ENCODE results near the gene CNN3.
A peak's percentile ranks its signal among the peaks of the same experiment; 100 is the strongest.

CNN3 gene

GRCh38 chr1:94951509-94952208 is 24.7 kb upstream of the CNN3 start:
- no peak for DNase-seq (ENCODE audit: low read depth, low spot score)
- ChIA-PET CTCF (interaction anchor here (0.7 kb wide), 1 partner anchor 8 kb away, joined by 3 read pairs; no protein-coding TSS in a partner anchor), POLR2A (no interaction called here)
- TF ChIP-seq, protein P1, sequence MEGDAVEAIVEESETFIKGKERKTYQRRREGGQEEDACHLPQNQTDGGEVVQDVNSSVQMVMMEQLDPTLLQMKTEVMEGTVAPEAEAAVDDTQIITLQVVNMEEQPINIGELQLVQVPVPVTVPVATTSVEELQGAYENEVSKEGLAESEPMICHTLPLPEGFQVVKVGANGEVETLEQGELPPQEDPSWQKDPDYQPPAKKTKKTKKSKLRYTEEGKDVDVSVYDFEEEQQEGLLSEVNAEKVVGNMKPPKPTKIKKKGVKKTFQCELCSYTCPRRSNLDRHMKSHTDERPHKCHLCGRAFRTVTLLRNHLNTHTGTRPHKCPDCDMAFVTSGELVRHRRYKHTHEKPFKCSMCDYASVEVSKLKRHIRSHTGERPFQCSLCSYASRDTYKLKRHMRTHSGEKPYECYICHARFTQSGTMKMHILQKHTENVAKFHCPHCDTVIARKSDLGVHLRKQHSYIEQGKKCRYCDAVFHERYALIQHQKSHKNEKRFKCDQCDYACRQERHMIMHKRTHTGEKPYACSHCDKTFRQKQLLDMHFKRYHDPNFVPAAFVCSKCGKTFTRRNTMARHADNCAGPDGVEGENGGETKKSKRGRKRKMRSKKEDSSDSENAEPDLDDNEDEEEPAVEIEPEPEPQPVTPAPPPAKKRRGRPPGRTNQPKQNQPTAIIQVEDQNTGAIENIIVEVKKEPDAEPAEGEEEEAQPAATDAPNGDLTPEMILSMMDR (IDR thresholded peaks at IDR 0.05; ENCODE audit: insufficient read depth, low read length, missing control alignments): no peak
- H3K4me3 ChIP-seq (ENCODE audit: low read depth, low read length): no peak overlapping the region

DNA sequence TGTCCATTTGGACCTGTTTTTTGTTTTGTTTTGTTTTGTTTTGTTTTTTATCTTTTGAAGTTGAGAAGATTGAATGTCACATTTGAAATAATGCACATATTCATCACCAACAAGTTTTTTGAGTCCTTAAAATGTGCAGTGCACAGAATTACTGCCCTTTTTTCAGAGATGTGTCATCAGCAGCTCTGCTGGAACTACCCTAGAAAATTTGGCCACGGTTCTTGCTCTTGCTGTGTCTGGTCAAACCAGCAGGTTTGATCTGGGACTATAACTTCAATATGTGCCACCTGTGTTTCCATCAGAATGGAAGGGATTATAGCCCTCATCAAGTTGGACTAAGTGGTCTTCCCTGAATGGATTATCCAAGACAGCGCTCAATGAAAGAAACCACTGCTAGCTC is 24.1 kb upstream of the CNN3 start:
- TF ChIP-seq, protein P1 (IDR thresholded peaks at IDR 0.05; ENCODE audit: insufficient read depth, low read length, missing control alignments): no peak
- ChIA-PET POLR2A (no interaction called here), CTCF (no interaction called here)
- no peak overlapping the region for H3K4me3 ChIP-seq (ENCODE audit: low read depth, low read length)
- DNase-seq (ENCODE audit: low read depth, low spot score): no peak

DNA sequence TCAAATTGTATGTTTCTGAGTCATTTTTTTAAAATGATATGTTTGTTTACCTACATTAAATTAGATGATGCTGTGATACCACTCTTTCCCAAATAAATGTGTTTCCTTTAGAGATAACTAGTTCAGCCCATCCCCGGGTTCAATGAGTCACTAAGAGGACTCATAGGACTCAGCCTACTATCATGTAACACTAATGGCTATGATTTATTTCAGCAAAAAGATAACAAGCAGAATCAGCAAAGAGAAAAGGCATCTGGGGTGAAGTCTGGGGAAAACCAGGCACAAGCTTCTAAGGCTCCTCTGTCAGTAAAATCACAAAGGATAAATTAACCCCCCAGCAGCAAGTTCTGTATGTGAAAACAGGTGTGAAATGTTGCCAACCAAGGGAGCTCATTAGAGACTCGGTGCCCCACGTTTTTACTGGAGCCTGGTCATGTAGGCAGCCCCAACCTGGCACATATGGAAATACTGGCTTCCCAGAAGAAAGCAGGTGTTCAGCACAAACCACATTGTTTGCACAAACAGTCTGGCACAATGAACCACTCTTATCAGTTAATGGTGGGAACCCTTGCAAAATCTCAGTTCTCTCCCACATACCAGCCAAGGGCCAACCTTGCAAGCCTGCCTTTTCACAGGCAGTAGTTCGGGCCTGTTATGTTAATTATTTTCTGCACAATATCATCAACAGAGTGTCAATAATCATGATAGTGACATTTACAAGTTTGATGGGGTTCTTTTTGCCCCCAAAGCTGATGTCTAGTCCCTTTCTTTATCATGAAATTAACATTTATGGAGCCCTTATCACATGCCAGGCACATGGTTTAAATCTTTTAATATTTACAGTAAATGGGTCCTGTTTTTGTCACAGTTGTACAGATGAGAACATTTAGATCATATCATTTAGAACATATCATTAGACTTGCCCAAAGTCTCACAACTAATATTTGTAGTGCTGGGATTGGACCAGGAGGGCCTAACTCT is 23.1 kb upstream of the CNN3 start:
- no peak overlapping the region for H3K4me3 ChIP-seq (ENCODE audit: low read depth, low read length)
- no peak for DNase-seq (ENCODE audit: low read depth, low spot score)
- CTCF ChIA-PET: no interaction called here
- TF ChIP-seq, protein P1 (IDR thresholded peaks at IDR 0.05; ENCODE audit: insufficient read depth, low read length, missing control alignments): no peak
- POLR2A ChIA-PET: no interaction called here

DNA sequence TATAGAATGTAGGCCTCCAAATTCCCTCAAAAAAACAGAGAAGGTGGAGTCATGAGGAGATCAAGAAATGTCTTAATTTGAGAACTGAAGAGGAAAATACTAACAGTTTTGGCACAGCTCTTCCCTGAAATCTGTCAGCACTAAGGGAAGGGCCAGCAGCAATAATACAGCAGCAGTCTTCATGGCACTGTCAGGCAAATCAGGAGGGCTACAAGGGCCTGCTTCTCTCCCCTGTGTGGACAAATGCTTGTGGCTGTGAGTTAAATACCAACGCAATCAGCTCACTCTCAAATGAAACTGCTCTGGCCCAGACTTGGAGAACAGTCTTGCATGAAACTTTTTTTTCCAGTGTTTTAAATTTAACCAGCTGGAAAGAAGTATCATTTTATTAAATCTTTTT is 20.5 kb upstream of the CNN3 start:
- H3K4me3 ChIP-seq (ENCODE audit: low read depth, low read length): no peak overlapping the region
- peak; percentile 73 for DNase-seq (ENCODE audit: low read depth, low spot score)
- POLR2A ChIA-PET: interaction anchor here (0.8 to 1.3 kb wide), 3 partner anchors 20 to 194 kb away, joined by 3 to 7 read pairs (median 3); partner anchors contain the start of gene CNN3
- CTCF ChIA-PET: interaction anchor here (0.6 to 2.3 kb wide), 5 partner anchors 9 to 96 kb away, joined by 3 to 8 read pairs (median 7); no protein-coding TSS in a partner anchor
- TF ChIP-seq, protein P1 (IDR thresholded peaks at IDR 0.05; ENCODE audit: insufficient read depth, low read length, missing control alignments): no peak

GRCh38 chr1:94946886-94947285 is 20.0 kb upstream of the CNN3 start:
- no peak overlapping the region for H3K4me3 ChIP-seq (ENCODE audit: low read depth, low read length)
- CTCF ChIA-PET: interaction anchor here (0.6 to 2.3 kb wide), 5 partner anchors 8 to 97 kb away, joined by 3 to 8 read pairs (median 7); no protein-coding TSS in a partner anchor
- POLR2A ChIA-PET: interaction anchor here (0.8 to 1.3 kb wide), 3 partner anchors 20 to 194 kb away, joined by 3 to 7 read pairs (median 3); partner anchors contain the start of gene CNN3
- TF ChIP-seq, protein P1 (IDR thresholded peaks at IDR 0.05; ENCODE audit: insufficient read depth, low read length, missing control alignments): no peak
- no peak for DNase-seq (ENCODE audit: low read depth, low spot score)
